ENCODE measurements around the gene RPL22L1. TPM values are rescaled to one million over a fixed set of nuclear protein-coding genes. Genes with fewer than 3 reads are reported as not detected.
A peak's percentile ranks its signal among the peaks of the same experiment; 100 is the strongest.

The RPL22L1 gene
- total RNA-seq, 4 donors from 2014 or later: 6.0 to 48.3 (median 26.7) TPM

- intact Hi-C loops (cut with DNase I; ENCODE audit: low total_unique reads) (no loop called here), in situ Hi-C loops (cut with MboI; ENCODE audit: low pct_ligation_motif_present in 1 of 4, low pct_unique_long_range_greater_than_20kb in 1 of 4, low sequenced_read_pairs in 3 of 4) (no loop called here)
- DNase-seq: no peak
- H3K27ac ChIP-seq: no peak overlapping the region
- no peaks in the 10 kb centered on the region for H3K27me3 ChIP-seq
- whole genome bisulfite sequencing, 2 donors (ENCODE audit: low coverage in 1 of 2): 80 to 86% methylated on average over 6 to 10 of the region's 10 CpGs
- no peak overlapping the region for H3K4me3 ChIP-seq
- H3K9me3 ChIP-seq: no peaks in the 10 kb centered on the region
- peaks cover 0 to 10% (median 9%) of the 10 kb centered on the region in 4 donors for H3K4me1 ChIP-seq
- H3K36me3 ChIP-seq: peaks cover 0 to 27% (median 9%) of the 10 kb centered on the region in 4 donors
- TF ChIP-seq POLR2AphosphoS5 (IDR thresholded peaks at IDR 0.05) (no peak), POLR2A (IDR thresholded peaks at IDR 0.05) (no peak), EP300 (IDR thresholded peaks at IDR 0.05; ENCODE audit: low read depth) (no peak), CTCF (IDR thresholded peaks at IDR 0.05) (no peak)
These were observed 7.2 kb downstream of the RPL22L1 start for GRCh38 chr3:170862618-170863374.

- 57 to 69% methylated on average over 4 to 5 of the region's 5 CpGs for WGBS, 2 donors (ENCODE audit: low coverage in 1 of 2)
- H3K9me3 ChIP-seq: no peaks in the 10 kb centered on the region
- in situ Hi-C loops (cut with MboI; ENCODE audit: low pct_ligation_motif_present in 1 of 4, low pct_unique_long_range_greater_than_20kb in 1 of 4, low sequenced_read_pairs in 3 of 4): no loop called here
- no peak overlapping the region for H3K27ac ChIP-seq
- DNase-seq: no peak
- no peaks in the 10 kb centered on the region for H3K36me3 ChIP-seq
- H3K4me1 ChIP-seq: no peaks in the 10 kb centered on the region
- TF ChIP-seq POLR2A (IDR thresholded peaks at IDR 0.05) (no peak), POLR2AphosphoS5 (IDR thresholded peaks at IDR 0.05) (no peak), EP300 (IDR thresholded peaks at IDR 0.05; ENCODE audit: low read depth) (no peak), CTCF (IDR thresholded peaks at IDR 0.05) (no peak)
- H3K4me3 ChIP-seq: no peak overlapping the region
- no peaks in the 10 kb centered on the region for H3K27me3 ChIP-seq
- intact Hi-C loops (cut with DNase I; ENCODE audit: low total_unique reads): no loop called here
These were observed 11.4 kb downstream of the RPL22L1 start for GRCh38 chr3:170858599-170858998.

- Histone ChIP-seq H3K4me1 (no peaks in the 10 kb centered on the region), H3K4me3 (no peak overlapping the region), H3K9me3 (no peaks in the 10 kb centered on the region), H3K27ac (no peak overlapping the region), H3K36me3 (no peaks in the 10 kb centered on the region), H3K27me3 (no peaks in the 10 kb centered on the region)
- intact Hi-C loops (cut with DNase I; ENCODE audit: low total_unique reads) (no loop called here), in situ Hi-C loops (cut with MboI; ENCODE audit: low pct_ligation_motif_present in 1 of 4, low pct_unique_long_range_greater_than_20kb in 1 of 4, low sequenced_read_pairs in 3 of 4) (no loop called here)
- no peak for DNase-seq
- TF ChIP-seq CTCF (IDR thresholded peaks at IDR 0.05): no peak
- TF ChIP-seq EP300 (IDR thresholded peaks at IDR 0.05; ENCODE audit: low read depth): no peak
- no peak for TF ChIP-seq POLR2AphosphoS5 (IDR thresholded peaks at IDR 0.05)
- TF ChIP-seq POLR2A (IDR thresholded peaks at IDR 0.05): no peak
- WGBS, 2 donors (ENCODE audit: low coverage in 1 of 2): 42 to 46% methylated on average over 3 to 4 of the region's 4 CpGs
These were observed 17.7 kb downstream of the RPL22L1 start for GRCh38 chr3:170852324-170852723.

- Histone ChIP-seq H3K27ac (no peak overlapping the region), H3K27me3 (peaks cover 3% of the 10 kb centered on the region), H3K36me3 (no peaks in the 10 kb centered on the region), H3K4me3 (no peak overlapping the region), H3K9me3 (no peaks in the 10 kb centered on the region), H3K4me1 (no peaks in the 10 kb centered on the region)
- intact Hi-C loops (cut with DNase I; ENCODE audit: low total_unique reads): no loop called here
- in situ Hi-C loops (cut with MboI; ENCODE audit: low pct_ligation_motif_present in 1 of 4, low pct_unique_long_range_greater_than_20kb in 1 of 4, low sequenced_read_pairs in 3 of 4): loop anchor here in 1 of 4 donors (25.0 kb wide), 1 partner anchor 536 kb away; no protein-coding TSS in a partner anchor
- DNase-seq: no peak
- WGBS, 2 donors (ENCODE audit: low coverage in 1 of 2): 82 to 91% methylated on average over 2 of the region's 2 CpGs
- TF ChIP-seq POLR2AphosphoS5 (IDR thresholded peaks at IDR 0.05) (no peak), CTCF (IDR thresholded peaks at IDR 0.05) (peak in 2 of 5 experiments; percentile 24 to 30), EP300 (IDR thresholded peaks at IDR 0.05; ENCODE audit: low read depth) (no peak), POLR2A (IDR thresholded peaks at IDR 0.05) (no peak)
These were observed 21.6 kb downstream of the RPL22L1 start for GRCh38 chr3:170848292-170848917.
